Stimulated activated naive B cell treated with anti-CD40 and anti-IgM and Interleukin-4, amounts not matched to agents 10 μg/mL and 1 μg/mL and 100 μg/mL, for 72 hours (primary cell): Measurements from ENCODE around the gene PRKAR1B.
"Not testable (repeated sequence)": the region's sequence is repeated elsewhere in the genome, so short reads cannot be mapped to it uniquely, and the experiment has no call there.

Experiments
- ATAC-seq, 2 donors: fragments of 150-1000 bp; cut with Tn5 transposase; replicated peaks; 2 replicates each; pipeline ENCODE4 v1.10.0; 2021; ENCODE audit warnings: moderate library complexity in 1 of 2
- DNase-seq: peaks from one replicate; pipeline ENCODE4 v3.0.0; 2021
- H3K27ac Mint-ChIP-seq: one replicate; pipeline ENCODE4 v1.8.0; 2022; ENCODE audit warnings: mild to moderate bottlenecking, mixed read lengths
- H3K27me3 Mint-ChIP-seq, 2 donors: one replicate each; pipeline ENCODE4 v1.8.0; 2022; ENCODE audit warnings: mixed read lengths in 2 of 2
- H3K36me3 Mint-ChIP-seq, 2 donors: one replicate each; pipeline ENCODE4 v1.8.0; 2022; ENCODE audit warnings: mixed read lengths in 2 of 2, mild to moderate bottlenecking in 1 of 2
- H3K4me1 Mint-ChIP-seq, 2 donors: one replicate each; pipeline ENCODE4 v1.8.0; 2022; ENCODE audit warnings: mixed read lengths in 2 of 2, mild to moderate bottlenecking in 1 of 2
- H3K4me3 Mint-ChIP-seq, 2 donors: one replicate each; pipeline ENCODE4 v1.8.0; 2022; ENCODE audit warnings: mild to moderate bottlenecking in 2 of 2, mixed read lengths in 2 of 2, moderate library complexity in 1 of 2
- H3K9me3 Mint-ChIP-seq, 2 donors: one replicate each; pipeline ENCODE4 v1.8.0; 2022; ENCODE audit warnings: mixed read lengths in 2 of 2, mild to moderate bottlenecking in 1 of 2

PRKAR1B gene

DNA sequence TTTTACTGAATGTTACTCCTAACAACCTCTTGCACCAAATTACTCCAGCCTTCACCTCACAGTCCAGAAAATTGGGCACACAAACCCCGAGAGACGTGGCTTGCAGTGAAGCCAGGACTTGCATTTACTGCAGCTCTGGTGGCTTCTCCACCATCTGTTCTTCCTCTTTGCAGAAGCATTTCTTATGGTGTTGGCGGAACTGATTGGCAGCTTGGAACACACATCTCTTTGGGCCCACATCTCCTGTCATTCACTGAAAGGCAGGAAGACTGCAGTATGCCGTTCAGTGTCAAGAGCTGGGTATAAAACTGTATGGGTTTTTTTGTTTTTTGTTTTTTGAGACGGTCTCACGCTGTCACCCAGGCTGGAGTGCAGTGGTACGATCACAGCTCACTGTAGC, 38.3 kb upstream of the PRKAR1B start:
- Mint-ChIP-seq H3K4me3 (no peak overlapping the region), H3K9me3 (no peaks in the 10 kb centered on the region), H3K36me3 (peaks cover 43 to 60% of the 10 kb centered on the region in 2 donors), H3K27ac (no peak overlapping the region), H3K4me1 (peaks cover 0 to 2% of the 10 kb centered on the region in 2 donors), H3K27me3 (no peaks in the 10 kb centered on the region)
- DNase-seq (no peak), ATAC-seq (no peak)

DNA sequence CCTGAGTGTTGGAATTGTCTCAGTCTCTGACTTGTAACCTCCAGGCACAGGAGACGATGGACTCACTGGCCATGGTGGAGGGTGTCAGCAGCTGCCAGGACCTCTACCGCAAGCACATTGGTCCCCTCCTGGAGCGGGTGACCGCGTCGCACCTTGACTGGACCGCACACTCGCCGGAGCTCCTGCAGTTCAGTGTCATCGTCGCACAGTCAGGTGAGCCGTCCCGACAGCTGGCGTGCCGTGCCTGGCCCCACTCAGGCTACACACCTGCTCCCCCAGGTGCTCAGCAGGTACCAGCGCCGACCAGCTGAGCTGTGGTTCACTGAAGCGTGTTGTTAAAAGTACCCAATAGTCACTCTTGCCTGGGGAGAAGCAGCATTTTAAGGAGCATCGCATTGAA, 36.7 kb upstream of the PRKAR1B start:
- no peak overlapping the region for H3K4me3 Mint-ChIP-seq
- no peak for ATAC-seq
- H3K4me1 Mint-ChIP-seq: peaks cover 0 to 2% of the 10 kb centered on the region in 2 donors
- peaks cover 51 to 70% of the 10 kb centered on the region in 2 donors for H3K36me3 Mint-ChIP-seq
- no peaks in the 10 kb centered on the region for H3K9me3 Mint-ChIP-seq
- no peak for DNase-seq
- no peak overlapping the region for H3K27ac Mint-ChIP-seq
- no peaks in the 10 kb centered on the region for H3K27me3 Mint-ChIP-seq

DNA sequence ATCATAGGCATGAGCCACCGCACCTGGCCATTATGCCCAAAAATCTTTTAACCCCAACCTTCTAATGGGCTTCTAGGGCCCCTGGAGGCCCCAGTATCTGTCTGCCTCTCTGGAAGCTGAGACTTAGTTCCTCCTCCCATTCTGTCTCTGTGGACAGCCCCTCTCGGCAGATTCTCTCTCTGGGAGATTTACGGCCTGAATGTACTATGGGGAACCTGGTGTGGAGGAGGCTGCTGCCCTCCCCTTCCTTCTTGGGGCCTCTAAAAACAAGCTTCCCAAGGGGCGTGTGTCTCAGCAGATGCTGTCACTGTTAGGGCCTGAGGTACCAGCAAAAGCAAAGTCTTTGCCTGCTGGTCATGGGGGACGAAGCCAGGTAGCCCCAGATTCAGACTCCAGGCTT, 35.8 kb upstream of the PRKAR1B start:
- Mint-ChIP-seq H3K9me3 (no peaks in the 10 kb centered on the region), H3K36me3 (peaks cover 50 to 69% of the 10 kb centered on the region in 2 donors), H3K4me1 (peaks cover 0 to under 1% of the 10 kb centered on the region in 2 donors), H3K27me3 (no peaks in the 10 kb centered on the region), H3K27ac (no peak overlapping the region), H3K4me3 (no peak overlapping the region)
- ATAC-seq (no peak), DNase-seq (no peak)

GRCh38 chr7:761631-762030, 34.5 kb upstream of the PRKAR1B start:
- Mint-ChIP-seq H3K27me3 (no peaks in the 10 kb centered on the region), H3K4me1 (no peaks in the 10 kb centered on the region), H3K36me3 (peaks cover 49 to 62% of the 10 kb centered on the region in 2 donors)

GRCh38 chr7:761101-761500, 34.0 kb upstream of the PRKAR1B start:
- Mint-ChIP-seq H3K9me3 (no peaks in the 10 kb centered on the region), H3K4me1 (no peaks in the 10 kb centered on the region), H3K27me3 (no peaks in the 10 kb centered on the region), H3K36me3 (peaks cover 47 to 61% of the 10 kb centered on the region in 2 donors), H3K4me3 (no peak overlapping the region), H3K27ac (no peak overlapping the region)
- DNase-seq (no peak), ATAC-seq (no peak)

More at GRCh38 chr7:761631-762030, 34.5 kb upstream of the PRKAR1B start:
- Mint-ChIP-seq H3K4me3 (no peak overlapping the region), H3K27ac (no peak overlapping the region), H3K9me3 (no peaks in the 10 kb centered on the region)
- ATAC-seq: no peak
- DNase-seq: no peak

GRCh38 chr7:760006-760405, 32.9 kb upstream of the PRKAR1B start:
- peaks cover 49 to 64% of the 10 kb centered on the region in 2 donors for H3K36me3 Mint-ChIP-seq
- H3K27me3 Mint-ChIP-seq: no peaks in the 10 kb centered on the region
- no peaks in the 10 kb centered on the region for H3K9me3 Mint-ChIP-seq
- no peak for DNase-seq
- H3K4me1 Mint-ChIP-seq: no peaks in the 10 kb centered on the region
- no peak for ATAC-seq
- H3K27ac Mint-ChIP-seq: no peak overlapping the region
- no peak overlapping the region for H3K4me3 Mint-ChIP-seq

- H3K9me3 Mint-ChIP-seq: no peaks in the 10 kb centered on the region
- no peak overlapping the region for H3K4me3 Mint-ChIP-seq
- no peak for ATAC-seq
- peaks cover 52 to 68% of the 10 kb centered on the region in 2 donors for H3K36me3 Mint-ChIP-seq
- no peaks in the 10 kb centered on the region for H3K27me3 Mint-ChIP-seq
- no peak for DNase-seq
- no peak overlapping the region for H3K27ac Mint-ChIP-seq
- no peaks in the 10 kb centered on the region for H3K4me1 Mint-ChIP-seq
These were observed 32.5 kb upstream of the PRKAR1B start for GRCh38 chr7:759569-759968.

GRCh38 chr7:757741-758163, 30.7 kb upstream of the PRKAR1B start:
- Mint-ChIP-seq H3K36me3 (peaks cover 56 to 70% of the 10 kb centered on the region in 2 donors), H3K9me3 (no peaks in the 10 kb centered on the region), H3K4me3 (no peak overlapping the region), H3K4me1 (no peaks in the 10 kb centered on the region), H3K27me3 (no peaks in the 10 kb centered on the region), H3K27ac (no peak overlapping the region)
- ATAC-seq: no peak
- DNase-seq: no peak

- H3K27ac Mint-ChIP-seq: no peak overlapping the region
- no peak for DNase-seq
- no peaks in the 10 kb centered on the region for H3K4me1 Mint-ChIP-seq
- ATAC-seq: no peak
- H3K4me3 Mint-ChIP-seq: no peak overlapping the region
- H3K36me3 Mint-ChIP-seq: peaks cover 60 to 74% of the 10 kb centered on the region in 2 donors
- H3K27me3 Mint-ChIP-seq: no peaks in the 10 kb centered on the region
- H3K9me3 Mint-ChIP-seq: no peaks in the 10 kb centered on the region
These were observed 30.0 kb upstream of the PRKAR1B start for GRCh38 chr7:756928-757560.

- no peaks in the 10 kb centered on the region for H3K9me3 Mint-ChIP-seq
- ATAC-seq (no peak), DNase-seq (no peak)
- H3K4me1 Mint-ChIP-seq: no peaks in the 10 kb centered on the region
- peaks cover 60 to 72% of the 10 kb centered on the region in 2 donors for H3K36me3 Mint-ChIP-seq
- no peak overlapping the region for H3K27ac Mint-ChIP-seq
- no peaks in the 10 kb centered on the region for H3K27me3 Mint-ChIP-seq
- no peak overlapping the region for H3K4me3 Mint-ChIP-seq
These were observed 29.3 kb upstream of the PRKAR1B start for GRCh38 chr7:756231-756927.

DNA sequence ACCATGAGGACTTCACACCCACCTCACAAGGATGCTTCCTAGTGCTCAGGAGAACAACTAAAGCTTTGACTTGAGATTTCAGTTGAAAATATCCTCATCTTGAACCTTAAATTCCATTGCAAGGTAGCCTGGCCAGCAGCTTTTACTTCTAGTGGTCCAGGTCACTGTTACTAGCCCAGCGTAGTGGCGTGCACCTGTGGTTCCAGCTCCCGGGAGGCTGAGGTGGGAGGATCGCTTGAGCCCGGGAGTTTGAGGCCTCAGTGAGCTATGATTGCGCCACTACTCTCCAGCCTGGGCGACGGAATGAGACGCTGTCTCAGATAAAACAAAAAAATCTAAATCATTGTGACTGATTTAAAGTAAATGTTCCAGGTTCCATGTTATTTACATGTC, 28.3 kb upstream of the PRKAR1B start:
- Mint-ChIP-seq H3K4me1 (no peaks in the 10 kb centered on the region), H3K27ac (no peak overlapping the region), H3K36me3 (peaks cover 57 to 68% of the 10 kb centered on the region in 2 donors), H3K9me3 (no peaks in the 10 kb centered on the region), H3K27me3 (no peaks in the 10 kb centered on the region), H3K4me3 (no peak overlapping the region)
- no peak for ATAC-seq
- no peak for DNase-seq

GRCh38 chr7:754531-755412, 27.7 kb upstream of the PRKAR1B start:
- H3K9me3 Mint-ChIP-seq: no peaks in the 10 kb centered on the region
- ATAC-seq: no peak
- H3K36me3 Mint-ChIP-seq: peaks cover 57 to 61% of the 10 kb centered on the region in 2 donors
- no peaks in the 10 kb centered on the region for H3K4me1 Mint-ChIP-seq
- no peak overlapping the region for H3K27ac Mint-ChIP-seq
- no peak overlapping the region for H3K4me3 Mint-ChIP-seq
- DNase-seq: no peak
- no peaks in the 10 kb centered on the region for H3K27me3 Mint-ChIP-seq

- no peaks in the 10 kb centered on the region for H3K9me3 Mint-ChIP-seq
- no peak overlapping the region for H3K27ac Mint-ChIP-seq
- peaks cover 0 to 2% of the 10 kb centered on the region in 2 donors for H3K4me1 Mint-ChIP-seq
- no peaks in the 10 kb centered on the region for H3K27me3 Mint-ChIP-seq
- peaks cover 50 to 52% of the 10 kb centered on the region in 2 donors for H3K36me3 Mint-ChIP-seq
- H3K4me3 Mint-ChIP-seq: no peak overlapping the region
- ATAC-seq: no peak
- no peak for DNase-seq
These were observed 26.1 kb upstream of the PRKAR1B start for GRCh38 chr7:753190-753589.

DNA sequence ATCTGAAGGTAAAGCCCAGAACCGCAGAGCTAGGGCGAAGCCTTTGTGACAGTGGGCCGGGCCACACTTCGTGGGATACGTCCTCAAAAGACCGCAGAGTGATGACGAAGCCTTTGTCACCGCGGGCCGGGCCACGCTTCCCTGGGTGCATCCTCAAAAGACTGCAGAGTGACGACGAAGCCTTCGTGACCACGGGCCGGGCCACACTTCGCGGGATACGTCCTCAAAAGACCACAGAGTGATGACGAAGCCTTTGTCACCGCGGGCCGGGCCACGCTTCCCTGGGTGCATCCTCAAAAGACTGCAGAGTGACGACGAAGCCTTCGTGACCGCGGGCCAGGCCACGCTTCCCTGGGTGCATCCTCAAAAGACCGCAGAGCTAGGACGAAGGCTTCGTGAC, 25.2 kb upstream of the PRKAR1B start:
- not testable (repeated sequence) for H3K4me3 Mint-ChIP-seq, DNase-seq, H3K27me3 Mint-ChIP-seq

More for the DNA sequence above, 25.2 kb upstream of the PRKAR1B start:
- H3K4me1 Mint-ChIP-seq, ATAC-seq, H3K9me3 Mint-ChIP-seq: not testable (repeated sequence)
- peaks cover 42 to 48% of the 10 kb centered on the region in 2 donors for H3K36me3 Mint-ChIP-seq
- peak overlapping the region; percentile 6 for H3K27ac Mint-ChIP-seq
